ENCODE data around the gene LGALS4. TPM values are rescaled to one million over a fixed set of nuclear protein-coding genes. Genes with fewer than 3 reads are reported as not detected.
"Not testable (repeated sequence)": the region's sequence is repeated elsewhere in the genome, so short reads cannot be mapped to it uniquely, and the experiment has no call there.

Gene LGALS4
- total RNA-seq, 3 donors from 2014 or later, result 0.80 to 16.4 (median 0.88) TPM

DNA sequence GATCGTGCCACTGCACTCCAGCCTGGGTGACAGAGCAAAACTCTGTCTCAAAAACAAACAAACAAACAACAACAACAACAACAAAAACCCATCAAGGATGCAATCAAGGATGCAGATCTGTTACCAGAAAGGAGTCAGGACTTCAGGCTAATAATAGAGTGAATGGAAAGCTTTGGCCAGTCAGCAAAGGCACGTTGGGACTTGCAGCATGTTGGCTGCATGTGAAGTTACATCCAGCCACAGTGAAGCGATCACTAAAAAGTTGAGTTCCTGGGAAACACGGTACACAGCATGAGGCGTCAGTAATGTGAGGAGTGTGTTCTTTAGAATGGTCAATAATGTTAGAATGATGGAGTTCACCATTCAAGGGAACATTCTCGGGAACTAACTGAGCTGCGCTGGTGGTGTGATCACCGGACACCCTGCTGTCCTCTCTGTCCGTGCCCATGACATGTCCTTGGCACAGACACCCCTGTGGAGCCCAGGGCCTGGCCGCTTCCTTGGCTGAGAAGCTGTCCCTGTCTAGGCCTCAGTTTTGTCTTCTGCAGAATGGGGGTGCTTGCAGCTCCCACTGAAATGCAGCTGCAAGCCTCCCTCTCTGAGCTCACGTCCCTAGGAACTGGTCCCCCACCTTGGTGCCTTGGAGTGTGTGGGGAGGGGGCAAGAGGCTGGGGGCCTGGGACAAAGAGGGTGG lies 26.0 kb downstream of the LGALS4 start:
- no peak overlapping the region for H3K4me3 ChIP-seq
- peak in 1 of 2 donors; percentile 56 for DNase-seq (ENCODE audit: low spot score in 2 of 2)
- no peaks in the 10 kb centered on the region for H3K36me3 ChIP-seq
- H3K9me3 ChIP-seq, result no peaks in the 10 kb centered on the region
- intact Hi-C loops (cut with DNase I; ENCODE audit: low total_unique reads), result no loop called here
- H3K27me3 ChIP-seq, result no peaks in the 10 kb centered on the region
- no peak for TF ChIP-seq POLR2AphosphoS5 (IDR thresholded peaks at IDR 0.05)
- TF ChIP-seq, protein P1, sequence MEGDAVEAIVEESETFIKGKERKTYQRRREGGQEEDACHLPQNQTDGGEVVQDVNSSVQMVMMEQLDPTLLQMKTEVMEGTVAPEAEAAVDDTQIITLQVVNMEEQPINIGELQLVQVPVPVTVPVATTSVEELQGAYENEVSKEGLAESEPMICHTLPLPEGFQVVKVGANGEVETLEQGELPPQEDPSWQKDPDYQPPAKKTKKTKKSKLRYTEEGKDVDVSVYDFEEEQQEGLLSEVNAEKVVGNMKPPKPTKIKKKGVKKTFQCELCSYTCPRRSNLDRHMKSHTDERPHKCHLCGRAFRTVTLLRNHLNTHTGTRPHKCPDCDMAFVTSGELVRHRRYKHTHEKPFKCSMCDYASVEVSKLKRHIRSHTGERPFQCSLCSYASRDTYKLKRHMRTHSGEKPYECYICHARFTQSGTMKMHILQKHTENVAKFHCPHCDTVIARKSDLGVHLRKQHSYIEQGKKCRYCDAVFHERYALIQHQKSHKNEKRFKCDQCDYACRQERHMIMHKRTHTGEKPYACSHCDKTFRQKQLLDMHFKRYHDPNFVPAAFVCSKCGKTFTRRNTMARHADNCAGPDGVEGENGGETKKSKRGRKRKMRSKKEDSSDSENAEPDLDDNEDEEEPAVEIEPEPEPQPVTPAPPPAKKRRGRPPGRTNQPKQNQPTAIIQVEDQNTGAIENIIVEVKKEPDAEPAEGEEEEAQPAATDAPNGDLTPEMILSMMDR (IDR thresholded peaks at IDR 0.05), result no peak
- no peak for TF ChIP-seq POLR2A (IDR thresholded peaks at IDR 0.05)
- H3K27ac ChIP-seq, result peak overlapping the region; percentile 25 to 52
- no peaks in the 10 kb centered on the region for H3K4me1 ChIP-seq

- H3K9me3 ChIP-seq; H3K27me3 ChIP-seq; H3K36me3 ChIP-seq; intact Hi-C loops (cut with DNase I; ENCODE audit: low total_unique reads); H3K4me1 ChIP-seq; H3K27ac ChIP-seq; DNase-seq (ENCODE audit: low spot score in 2 of 2); H3K4me3 ChIP-seq: not testable (repeated sequence)
Measured at GRCh38 chr19:38786061-38786460, 26.7 kb downstream of the LGALS4 start.

DNA sequence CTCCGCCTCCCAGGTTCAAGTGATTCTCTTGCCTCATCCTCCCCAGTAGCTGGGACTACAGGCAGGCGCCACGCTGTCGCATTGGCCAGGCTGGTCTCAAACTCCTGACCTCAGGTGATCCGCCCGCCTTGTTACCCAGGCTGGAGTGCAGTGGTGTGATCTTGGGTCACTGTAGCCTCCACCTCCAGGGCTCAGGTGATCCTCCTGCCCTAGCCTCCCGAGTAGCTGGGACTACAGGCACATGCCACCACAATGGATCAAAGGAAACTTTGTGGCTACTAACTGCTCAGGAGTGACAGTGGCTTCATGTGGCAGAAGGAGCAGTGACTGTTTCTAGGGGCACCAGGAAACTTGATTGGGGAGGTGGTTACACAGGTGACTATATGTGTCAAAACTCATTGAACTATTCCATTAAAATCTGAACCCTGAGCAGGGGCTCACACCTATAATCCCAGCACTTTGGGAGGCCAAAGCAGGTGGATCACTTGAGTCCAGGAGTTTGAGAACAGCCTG lies 27.5 kb downstream of the LGALS4 start:
- H3K27ac ChIP-seq, result no peak overlapping the region
- no peak for DNase-seq (ENCODE audit: low spot score in 2 of 2)
- intact Hi-C loops (cut with DNase I; ENCODE audit: low total_unique reads), result no loop called here
- no peaks in the 10 kb centered on the region for H3K4me1 ChIP-seq
- no peaks in the 10 kb centered on the region for H3K36me3 ChIP-seq
- no peaks in the 10 kb centered on the region for H3K9me3 ChIP-seq
- TF ChIP-seq, protein P1 (IDR thresholded peaks at IDR 0.05), result no peak
- TF ChIP-seq POLR2AphosphoS5 (IDR thresholded peaks at IDR 0.05) (no peak), POLR2A (IDR thresholded peaks at IDR 0.05) (no peak)
- no peaks in the 10 kb centered on the region for H3K27me3 ChIP-seq
- no peak overlapping the region for H3K4me3 ChIP-seq

DNA sequence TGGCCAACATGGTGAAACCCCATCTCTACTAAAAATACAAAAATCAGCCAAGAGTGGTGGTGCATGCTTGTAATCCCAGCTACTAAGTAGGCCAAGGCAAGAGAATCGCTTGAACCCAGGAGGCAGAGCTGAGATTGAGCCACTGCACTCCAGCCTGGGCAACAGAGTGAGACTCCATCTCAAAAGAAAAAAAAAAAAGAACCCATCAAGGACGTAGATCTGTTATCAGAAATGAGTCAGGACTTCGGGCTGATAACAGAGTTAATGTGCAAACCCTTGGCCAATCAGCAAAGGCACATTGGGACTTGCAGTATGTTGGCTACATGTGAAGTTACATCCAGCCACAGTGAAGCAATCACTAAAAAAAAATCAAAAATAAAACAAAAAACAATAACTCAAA lies 28.5 kb downstream of the LGALS4 start:
- DNase-seq (ENCODE audit: low spot score in 2 of 2), result no peak
- H3K36me3 ChIP-seq, result no peaks in the 10 kb centered on the region
- H3K9me3 ChIP-seq, result no peaks in the 10 kb centered on the region
- H3K27ac ChIP-seq, result no peak overlapping the region
- no peaks in the 10 kb centered on the region for H3K27me3 ChIP-seq
- H3K4me3 ChIP-seq, result no peak overlapping the region
- H3K4me1 ChIP-seq, result no peaks in the 10 kb centered on the region
- intact Hi-C loops (cut with DNase I; ENCODE audit: low total_unique reads), result no loop called here
- TF ChIP-seq, protein P1 (IDR thresholded peaks at IDR 0.05), result no peak
- no peak for TF ChIP-seq POLR2AphosphoS5 (IDR thresholded peaks at IDR 0.05)
- no peak for TF ChIP-seq POLR2A (IDR thresholded peaks at IDR 0.05)

- DNase-seq (ENCODE audit: low spot score in 2 of 2); intact Hi-C loops (cut with DNase I; ENCODE audit: low total_unique reads); H3K4me1 ChIP-seq: not testable (repeated sequence)
Measured at GRCh38 chr19:38782212-38782611, 30.5 kb downstream of the LGALS4 start.

DNA sequence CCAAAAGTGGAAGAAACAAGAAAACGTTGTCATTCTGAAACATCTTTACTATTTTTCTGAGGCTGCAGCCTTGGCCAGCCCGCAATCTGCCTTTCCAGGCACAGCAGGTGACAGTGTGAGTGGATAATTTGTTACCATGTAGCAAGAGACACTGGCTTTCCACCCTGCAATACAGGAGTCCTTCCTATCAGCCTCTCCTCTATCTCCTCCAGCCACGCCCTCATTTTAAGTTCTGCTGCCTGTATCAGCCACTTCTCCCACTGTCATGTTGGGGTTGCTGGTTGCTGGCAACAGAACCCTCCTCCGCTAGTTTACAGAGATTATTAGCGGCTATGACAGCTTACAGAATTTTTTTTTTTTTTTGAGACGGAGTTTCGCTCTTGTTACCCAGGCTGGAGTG lies 31.7 kb downstream of the LGALS4 start:
- no peaks in the 10 kb centered on the region for H3K9me3 ChIP-seq
- intact Hi-C loops (cut with DNase I; ENCODE audit: low total_unique reads), result no loop called here
- no peaks in the 10 kb centered on the region for H3K36me3 ChIP-seq
- no peak for TF ChIP-seq POLR2AphosphoS5 (IDR thresholded peaks at IDR 0.05)
- TF ChIP-seq POLR2A (IDR thresholded peaks at IDR 0.05), result no peak
- TF ChIP-seq, protein P1 (IDR thresholded peaks at IDR 0.05), result no peak
- no peaks in the 10 kb centered on the region for H3K4me1 ChIP-seq
- no peaks in the 10 kb centered on the region for H3K27me3 ChIP-seq
- no peak overlapping the region for H3K27ac ChIP-seq
- H3K4me3 ChIP-seq, result no peak overlapping the region
- no peak for DNase-seq (ENCODE audit: low spot score in 2 of 2)

More at GRCh38 chr19:38782212-38782611, 30.5 kb downstream of the LGALS4 start:
- H3K9me3 ChIP-seq, H3K4me3 ChIP-seq, H3K27ac ChIP-seq, H3K27me3 ChIP-seq, H3K36me3 ChIP-seq: not testable (repeated sequence)
